Kidney (tissue), 14 donors: ENCODE data around the gene NAV3. TPM values are rescaled to one million over a fixed set of nuclear protein-coding genes. Genes with fewer than 3 reads are reported as not detected.

Source experiments
- DNase-seq, 5 donors: peaks; one replicate each; pipeline ENCODE4 v3.0.0-alpha.2; 2013 to 2020
- FAIRE-seq: peaks from 2 replicates; lab custom pipeline; 2012; peaks lifted over from hg19 to GRCh38; lab: Jason Lieb, UNC
- H3K27ac ChIP-seq, 2 donors: one replicate each; pipeline ENCODE4 v1.7.0; 2013; ENCODE audit warnings: low read depth in 2 of 2, low read length in 2 of 2, inconsistent platforms in 1 of 2
- H3K27me3 ChIP-seq: one replicate; pipeline ENCODE4 v1.7.1; 2013; ENCODE audit warnings: low read length, inconsistent platforms; ENCODE audit not compliant: control insufficient read depth, insufficient read depth
- H3K36me3 ChIP-seq, 3 donors: one replicate each; pipeline versions ENCODE4 v1.7.0 to v1.7.1; 2013; ENCODE audit warnings: low read length in 3 of 3, control low read depth in 1 of 3, inconsistent platforms in 1 of 3; ENCODE audit not compliant: insufficient read depth in 3 of 3, control insufficient read depth in 2 of 3
- H3K4me1 ChIP-seq, 3 donors: one replicate each; pipeline versions ENCODE4 v1.7.0 to v1.7.1; 2013; ENCODE audit warnings: low read length in 3 of 3, inconsistent platforms in 1 of 3, low read depth in 1 of 3; ENCODE audit not compliant: control insufficient read depth in 2 of 3, insufficient read depth in 2 of 3
- H3K4me3 ChIP-seq, 3 donors: one replicate each; pipeline versions ENCODE4 v1.7.0 to v1.8.1; 2013; ENCODE audit warnings: low read length in 3 of 3, control low read depth in 1 of 3, inconsistent platforms in 1 of 3
- H3K9ac ChIP-seq, 3 donors: one replicate each; pipeline versions ENCODE4 v1.7.0 to v1.7.1; 2013; ENCODE audit warnings: low read length in 3 of 3, control low read depth in 1 of 3, inconsistent platforms in 1 of 3
- H3K9me3 ChIP-seq, 3 donors: one replicate each; pipeline versions ENCODE4 v1.7.0 to v1.7.1; 2013; ENCODE audit warnings: low read length in 3 of 3, control low read depth in 1 of 3, inconsistent platforms in 1 of 3; ENCODE audit not compliant: control insufficient read depth in 2 of 3, insufficient read depth in 1 of 3
- intact Hi-C: fragments of 100-400 bp; cut with DNase I; formaldehyde crosslinking; loops from one replicate; pipeline ENCODE4 v1.11.1; 2022
- polyA plus RNA-seq: library from polyadenylated mRNA; stranded (reverse); fragments of 350-450 nt; fragmentation: Illumina TruSeq; extraction: RNeasy Lipid Tissue Mini Kit (QIAGEN cat#74804); gene quantifications from one replicate; pipeline ENCODE4 v1.2.3, GENCODE V29; 2014; ENCODE audit warnings: low read depth, low replicate concordance; ENCODE audit not compliant: insufficient read depth
- total RNA-seq: library from RNA; stranded (reverse); fragmentation: NEBNext Ultra II Directional; extraction: Animal tissue kit (Norgen Biotek cat#: 25700); gene quantifications from one replicate; pipeline ENCODE4 v1.2.1, GENCODE V29; 2021
- TF ChIP-seq, protein P1 (sequence below): IDR thresholded peaks from 3 replicates; pipeline ENCODE4 v1.5.1; 2012; ENCODE audit warnings: mild to moderate bottlenecking, moderate library complexity, borderline replicate concordance; ENCODE audit not compliant: insufficient read depth; ENCODE audit errors: extremely low read depth
- donor health status: control.
- donor health status: control.
- donor health status: control.
- donor health status: control.
- donor health status: control.
- donor health status: DM: yes; HTN: yes; CAD: no.
- donor health status: Normal renal cell carcinoma (clear cell type).

Gene NAV3
- total and polyA plus RNA-seq, 2 donors from 2014 or later, result 0.34 to 4.5 TPM

DNA sequence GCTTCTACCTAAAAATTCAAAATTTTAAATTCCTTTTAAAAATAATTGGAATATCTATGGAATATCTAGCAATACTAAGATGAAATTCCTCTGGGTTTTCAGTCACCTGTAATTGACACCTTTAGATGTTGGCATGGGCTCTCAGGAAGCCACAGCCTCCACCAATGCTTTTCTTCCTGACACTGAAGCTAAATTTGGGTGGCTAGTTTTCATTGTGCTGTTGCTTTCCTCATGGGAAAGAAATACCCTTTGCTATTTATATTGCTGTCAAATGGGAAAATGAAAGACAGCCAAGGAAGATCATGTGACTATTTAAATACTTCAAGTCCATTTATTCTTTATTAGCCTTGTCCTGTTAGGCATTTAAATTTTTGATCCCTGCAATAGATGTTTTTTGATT is 313.0 kb downstream of the NAV3 start:
- no peaks in the 10 kb centered on the region for H3K9me3 ChIP-seq
- H3K27me3 ChIP-seq, result no peaks in the 10 kb centered on the region
- intact Hi-C loops, result no loop called here
- no peaks in the 10 kb centered on the region for H3K4me1 ChIP-seq
- H3K27ac ChIP-seq, result no peak overlapping the region
- TF ChIP-seq, protein P1, sequence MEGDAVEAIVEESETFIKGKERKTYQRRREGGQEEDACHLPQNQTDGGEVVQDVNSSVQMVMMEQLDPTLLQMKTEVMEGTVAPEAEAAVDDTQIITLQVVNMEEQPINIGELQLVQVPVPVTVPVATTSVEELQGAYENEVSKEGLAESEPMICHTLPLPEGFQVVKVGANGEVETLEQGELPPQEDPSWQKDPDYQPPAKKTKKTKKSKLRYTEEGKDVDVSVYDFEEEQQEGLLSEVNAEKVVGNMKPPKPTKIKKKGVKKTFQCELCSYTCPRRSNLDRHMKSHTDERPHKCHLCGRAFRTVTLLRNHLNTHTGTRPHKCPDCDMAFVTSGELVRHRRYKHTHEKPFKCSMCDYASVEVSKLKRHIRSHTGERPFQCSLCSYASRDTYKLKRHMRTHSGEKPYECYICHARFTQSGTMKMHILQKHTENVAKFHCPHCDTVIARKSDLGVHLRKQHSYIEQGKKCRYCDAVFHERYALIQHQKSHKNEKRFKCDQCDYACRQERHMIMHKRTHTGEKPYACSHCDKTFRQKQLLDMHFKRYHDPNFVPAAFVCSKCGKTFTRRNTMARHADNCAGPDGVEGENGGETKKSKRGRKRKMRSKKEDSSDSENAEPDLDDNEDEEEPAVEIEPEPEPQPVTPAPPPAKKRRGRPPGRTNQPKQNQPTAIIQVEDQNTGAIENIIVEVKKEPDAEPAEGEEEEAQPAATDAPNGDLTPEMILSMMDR, result no peak
- DNase-seq (no peak), FAIRE-seq (no peak)
- H3K36me3 ChIP-seq, result no peaks in the 10 kb centered on the region
- H3K4me3 ChIP-seq, result no peak overlapping the region
- H3K9ac ChIP-seq, result no peak overlapping the region

DNA sequence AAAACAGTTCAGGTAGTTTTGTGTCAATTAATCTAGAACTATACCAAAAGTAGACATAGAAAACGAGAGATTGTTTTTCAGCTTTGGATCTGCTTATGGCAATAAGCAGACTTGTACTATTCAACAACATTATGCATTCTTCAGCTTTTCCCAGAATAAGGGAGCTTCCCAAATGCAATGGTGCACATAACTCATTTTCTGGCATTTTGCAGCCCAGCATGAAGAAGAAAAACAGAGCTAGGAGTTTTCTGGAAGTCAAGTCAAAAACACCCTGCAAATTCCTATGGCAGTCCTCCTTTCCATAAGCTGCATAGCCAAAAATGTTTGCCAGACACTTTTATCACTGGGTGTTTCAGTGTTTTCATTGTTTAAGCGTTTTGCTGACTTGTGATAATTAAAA is 314.7 kb downstream of the NAV3 start:
- DNase-seq (peak in 2 of 5 donors; percentile 30 to 51), FAIRE-seq (no peak)
- TF ChIP-seq, protein P1, result no peak
- intact Hi-C loops, result no loop called here
- Histone ChIP-seq H3K36me3 (no peaks in the 10 kb centered on the region), H3K4me3 (no peak overlapping the region), H3K9ac (no peak overlapping the region), H3K9me3 (no peaks in the 10 kb centered on the region), H3K27ac (no peak overlapping the region), H3K4me1 (no peaks in the 10 kb centered on the region), H3K27me3 (no peaks in the 10 kb centered on the region)

DNA sequence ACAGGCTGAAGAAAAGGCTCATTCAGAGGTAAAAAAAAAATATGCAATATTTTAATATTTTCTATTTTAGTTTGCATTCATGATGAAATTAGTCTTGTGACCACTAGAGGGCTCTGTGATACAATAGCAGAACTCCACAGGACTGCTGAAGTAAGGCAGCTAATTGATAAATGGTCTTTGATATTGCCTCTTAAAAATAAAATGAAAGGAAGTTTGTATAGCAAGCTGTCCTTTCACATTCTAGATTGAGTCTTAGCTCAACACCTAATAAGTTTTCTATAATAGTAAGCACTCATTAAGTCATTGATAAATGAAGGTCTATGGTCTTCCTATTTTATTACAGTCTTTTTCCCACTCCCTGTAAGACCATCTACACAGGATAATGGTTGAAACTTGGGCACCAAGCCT is 315.7 kb downstream of the NAV3 start:
- TF ChIP-seq, protein P1, result peak; percentile 50
- Histone ChIP-seq H3K4me3 (no peak overlapping the region), H3K4me1 (no peaks in the 10 kb centered on the region), H3K36me3 (no peaks in the 10 kb centered on the region), H3K9me3 (no peaks in the 10 kb centered on the region), H3K9ac (no peak overlapping the region), H3K27me3 (no peaks in the 10 kb centered on the region), H3K27ac (no peak overlapping the region)
- FAIRE-seq, result no peak
- peak in 2 of 5 donors; percentile 26 to 53 for DNase-seq
- intact Hi-C loops, result no loop called here

DNA sequence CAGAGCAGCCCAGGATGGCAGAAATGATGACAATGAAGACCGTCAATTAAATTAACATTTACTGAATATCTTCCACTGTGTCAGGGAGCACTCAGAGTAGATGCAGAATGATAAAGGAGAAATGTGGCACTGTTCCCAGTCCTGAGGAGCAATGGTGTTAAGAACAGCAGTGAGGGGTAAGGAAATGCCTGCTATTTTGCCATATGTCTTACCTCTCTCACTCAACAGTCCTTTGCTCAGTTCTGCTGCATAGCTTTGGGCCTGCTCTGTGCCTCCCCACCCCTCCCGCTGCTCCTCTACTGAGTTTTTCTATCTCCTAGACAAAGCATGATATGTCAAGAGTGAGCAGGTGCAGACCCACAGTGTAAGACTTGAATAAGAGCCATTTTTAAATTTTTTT is 318.8 kb downstream of the NAV3 start:
- Histone ChIP-seq H3K4me3 (no peak overlapping the region), H3K9ac (no peak overlapping the region), H3K27ac (no peak overlapping the region), H3K4me1 (no peaks in the 10 kb centered on the region), H3K9me3 (no peaks in the 10 kb centered on the region), H3K36me3 (no peaks in the 10 kb centered on the region), H3K27me3 (no peaks in the 10 kb centered on the region)
- TF ChIP-seq, protein P1, result no peak
- DNase-seq (no peak), FAIRE-seq (no peak)
- intact Hi-C loops, result no loop called here
